Common myeloid progenitor, CD34-positive (primary cell): ENCODE results near the gene WNK1.
A peak's percentile ranks its signal among the peaks of the same experiment; 100 is the strongest.

Source experiments
- CTCF ChIA-PET: fragments of 350-600 bp; sonication (Branson Sonifier 250); formaldehyde crosslinking; loops from one replicate; lab custom pipeline; 2021; ENCODE audit warnings: antibody characterized with exemption; lab: Charles Lee
- POLR2A ChIA-PET: fragments of 350-600 bp; sonication (Branson Sonifier 250); formaldehyde crosslinking; loops from one replicate; lab custom pipeline; 2021; ENCODE audit warnings: antibody characterized with exemption; lab: Charles Lee
- DNase-seq, 3 donors: peaks; one replicate each; pipeline versions ENCODE4 v3.0.0 to v3.0.0-alpha.2; 2013
- H3K27ac ChIP-seq, 2 experiments: 1 replicate in 1 of 2; 2 replicates in 1 of 2; pipeline ENCODE4 v1.7.0; 2013; ENCODE audit warnings: inconsistent platforms in 2 of 2, low read length in 2 of 2, mild to moderate bottlenecking in 2 of 2, low read depth in 1 of 2, moderate library complexity in 1 of 2; ENCODE audit not compliant: severe bottlenecking in 2 of 2, insufficient read depth in 1 of 2, poor library complexity in 1 of 2
- H3K27me3 ChIP-seq, 5 experiments: replicated peaks in 2 of 5; 1 replicate in 3 of 5; 2 replicates in 2 of 5; pipeline versions ENCODE4 v1.6.1 to v1.7.0; 2013; ENCODE audit warnings: low read length in 4 of 5, mild to moderate bottlenecking in 2 of 5, moderate library complexity in 2 of 5, inconsistent platforms in 1 of 5; ENCODE audit not compliant: insufficient read depth in 5 of 5, control insufficient read depth in 4 of 5
- H3K36me3 ChIP-seq, 4 experiments: 1 replicate in 2 of 4; 2 replicates in 2 of 4; pipeline versions ENCODE4 v1.6.1 to v1.7.0; 2013; ENCODE audit warnings: low read length in 3 of 4, control low read depth in 1 of 4, mild to moderate bottlenecking in 1 of 4; ENCODE audit not compliant: control insufficient read depth in 4 of 4, insufficient read depth in 4 of 4
- H3K4me1 ChIP-seq, 4 experiments: 1 replicate in 3 of 4; 2 replicates in 1 of 4; pipeline versions ENCODE4 v1.6.1 to v1.7.1; 2013; ENCODE audit warnings: low read length in 3 of 4, mild to moderate bottlenecking in 3 of 4, control low read depth in 1 of 4, inconsistent platforms in 1 of 4, moderate library complexity in 1 of 4; ENCODE audit not compliant: control insufficient read depth in 4 of 4, insufficient read depth in 4 of 4; ENCODE audit errors: control extremely low read depth in 1 of 4
- H3K4me3 ChIP-seq, 7 experiments: 1 replicate in 4 of 7; 2 replicates in 3 of 7; pipeline versions ENCODE4 v1.5.1 to v1.7.0; 2013; ENCODE audit warnings: mild to moderate bottlenecking in 7 of 7, low read length in 6 of 7, moderate library complexity in 6 of 7, inconsistent platforms in 2 of 7, low read depth in 2 of 7, control low read depth in 1 of 7; ENCODE audit not compliant: insufficient read depth in 4 of 7, control insufficient read depth in 1 of 7; ENCODE audit errors: extremely low read depth in 1 of 7
- H3K9me3 ChIP-seq, 5 experiments: 1 replicate in 4 of 5; 2 replicates in 1 of 5; pipeline versions ENCODE4 v1.6.1 to v1.7.1; 2013; ENCODE audit warnings: low read length in 4 of 5, mild to moderate bottlenecking in 2 of 5, inconsistent platforms in 1 of 5, low read depth in 1 of 5, moderate library complexity in 1 of 5; ENCODE audit not compliant: control insufficient read depth in 4 of 5, insufficient read depth in 2 of 5; ENCODE audit errors: control extremely low read depth in 1 of 5
- WGBS: methylation state at CpG from one replicate; pipeline ENCODE4 v1.1.5; 2013; ENCODE audit not compliant: insufficient coverage; 5-methylcytosine and 5-hydroxymethylcytosine counted together

The WNK1 gene

DNA sequence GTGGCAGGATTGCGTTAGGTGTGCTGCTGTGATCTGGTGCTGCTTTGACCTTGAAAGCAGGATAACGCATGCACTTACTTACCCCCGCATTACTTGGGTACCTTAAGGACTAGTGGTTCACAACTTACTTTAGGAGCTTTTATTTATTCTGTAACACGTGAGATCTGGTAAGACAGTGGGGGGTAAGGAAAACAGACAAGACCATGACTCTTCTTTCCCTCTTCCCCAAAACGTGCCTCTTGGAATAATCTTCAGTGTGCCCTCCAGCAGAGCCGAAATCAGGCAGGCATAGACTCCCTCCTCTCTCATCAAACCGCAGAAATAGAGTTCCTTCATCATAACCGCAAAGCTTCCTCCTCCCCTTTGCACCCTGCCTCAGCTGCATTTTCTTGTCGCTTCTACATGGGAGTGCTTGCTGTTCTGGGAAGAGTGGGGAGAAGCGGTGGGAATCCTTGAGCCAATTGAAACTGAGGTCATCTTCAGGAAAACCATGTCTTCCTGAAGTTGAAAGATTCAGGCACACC, 153.7 kb downstream of the WNK1 start:
- no peaks in the 10 kb centered on the region for H3K9me3 ChIP-seq
- peak overlapping the region in 2 of 7 experiments; percentile 2 to 7 for H3K4me3 ChIP-seq
- WGBS, result 82% methylated on average over 4 of the region's 10 CpGs
- POLR2A ChIA-PET, result interaction anchor here (0.6 kb wide), 1 partner anchor 19 kb away, joined by 3 read pairs; no protein-coding TSS in a partner anchor
- peak overlapping the region in 1 of 2 experiments; percentile 0 for H3K27ac ChIP-seq
- peak in 2 of 3 donors; percentile 35 to 36 for DNase-seq
- H3K36me3 ChIP-seq, result peaks cover 31 to 88% (median 52%) of the 10 kb centered on the region in 4 experiments
- H3K4me1 ChIP-seq, result peaks cover 13 to 77% (median 44%) of the 10 kb centered on the region in 4 experiments
- CTCF ChIA-PET, result interaction anchor here (0.6 to 2.8 kb wide), 3 partner anchors 21 to 48 kb away, joined by 3 to 9 read pairs (median 3); partner anchors contain the start of gene RAD52
- no peaks in the 10 kb centered on the region for H3K27me3 ChIP-seq

DNA sequence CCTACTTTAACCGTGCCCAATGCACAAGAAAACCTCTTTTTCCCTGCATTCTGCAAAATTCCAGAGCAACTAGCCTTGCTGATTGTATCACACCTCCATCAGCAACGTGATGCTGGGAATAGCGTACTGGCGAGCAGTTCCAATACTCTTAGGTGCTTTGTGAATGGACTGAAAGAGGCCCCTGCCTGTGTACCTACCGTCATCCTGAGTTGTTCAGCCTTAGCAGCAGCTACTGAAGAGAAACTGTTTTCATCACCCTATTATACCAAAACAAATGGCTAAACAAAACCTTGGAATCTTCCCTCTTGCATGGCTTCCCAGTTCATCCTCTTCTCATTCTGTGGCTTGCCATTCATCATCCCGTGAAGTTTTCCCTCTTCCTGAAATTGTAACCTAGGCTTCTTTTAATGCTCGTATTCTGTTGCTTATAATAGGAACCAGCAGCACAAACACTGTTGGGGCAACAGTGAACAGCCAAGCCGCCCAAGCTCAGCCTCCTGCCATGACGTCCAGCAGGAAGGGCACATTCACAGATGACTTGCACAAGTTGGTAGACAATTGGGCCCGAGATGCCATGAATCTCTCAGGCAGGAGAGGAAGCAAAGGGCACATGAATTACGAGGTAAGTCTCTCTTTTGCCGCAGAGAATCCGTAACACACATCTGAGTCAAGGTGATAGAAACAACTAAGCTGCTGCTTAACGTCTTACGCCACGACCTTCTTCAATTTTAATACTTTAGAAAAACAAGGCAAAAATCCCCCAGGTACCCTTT, 155.2 kb downstream of the WNK1 start:
- CTCF ChIA-PET, result interaction anchor here (0.8 to 1.2 kb wide), 4 partner anchors 10 to 185 kb away, joined by 3 read pairs; no protein-coding TSS in a partner anchor
- POLR2A ChIA-PET, result no interaction called here
- Histone ChIP-seq H3K27ac (peak overlapping the region in 1 of 2 experiments; percentile 0), H3K4me1 (peaks cover 13 to 91% (median 57%) of the 10 kb centered on the region in 4 experiments), H3K4me3 (peak overlapping the region in 1 of 7 experiments; percentile 34), H3K9me3 (no peaks in the 10 kb centered on the region), H3K27me3 (no peaks in the 10 kb centered on the region), H3K36me3 (peaks cover 19 to 80% (median 41%) of the 10 kb centered on the region in 4 experiments)
- 47% methylated on average over 12 of the region's 16 CpGs for WGBS
- peak; percentile 59 to 91 (median 85) for DNase-seq

DNA sequence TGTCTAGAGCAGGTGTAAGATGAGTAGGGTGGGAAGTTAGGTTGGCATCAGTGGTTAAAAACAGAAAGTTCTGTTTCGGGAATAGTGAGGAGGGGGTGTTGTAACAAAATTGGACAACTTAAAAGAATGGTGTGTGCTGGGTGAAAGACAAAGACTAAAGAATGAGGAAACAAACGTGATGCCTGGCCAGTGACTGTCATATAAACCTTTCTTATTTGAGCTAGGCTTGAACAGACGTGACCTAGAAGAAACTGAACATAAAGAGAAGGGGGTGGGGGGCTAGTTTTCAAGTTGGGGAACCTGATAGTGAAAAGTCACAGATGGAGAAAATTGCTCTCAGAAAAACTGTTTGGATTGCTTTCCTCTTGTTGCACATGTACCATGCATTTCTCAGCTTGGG, 157.5 kb downstream of the WNK1 start:
- 64% methylated on average over 3 of the region's 3 CpGs for WGBS
- Histone ChIP-seq H3K27ac (peak overlapping the region in 1 of 2 experiments; percentile 45), H3K4me3 (no peak overlapping the region), H3K4me1 (peaks cover 15 to 91% (median 61%) of the 10 kb centered on the region in 4 experiments), H3K9me3 (no peaks in the 10 kb centered on the region), H3K27me3 (no peaks in the 10 kb centered on the region), H3K36me3 (peaks cover 22 to 76% (median 39%) of the 10 kb centered on the region in 4 experiments)
- ChIA-PET CTCF (interaction anchor here (0.9 to 1.1 kb wide), 5 partner anchors 14 to 182 kb away, joined by 3 to 5 read pairs (median 4); partner anchors contain the start of gene RAD52), POLR2A (no interaction called here)
- peak in 1 of 3 donors; percentile 29 for DNase-seq

DNA sequence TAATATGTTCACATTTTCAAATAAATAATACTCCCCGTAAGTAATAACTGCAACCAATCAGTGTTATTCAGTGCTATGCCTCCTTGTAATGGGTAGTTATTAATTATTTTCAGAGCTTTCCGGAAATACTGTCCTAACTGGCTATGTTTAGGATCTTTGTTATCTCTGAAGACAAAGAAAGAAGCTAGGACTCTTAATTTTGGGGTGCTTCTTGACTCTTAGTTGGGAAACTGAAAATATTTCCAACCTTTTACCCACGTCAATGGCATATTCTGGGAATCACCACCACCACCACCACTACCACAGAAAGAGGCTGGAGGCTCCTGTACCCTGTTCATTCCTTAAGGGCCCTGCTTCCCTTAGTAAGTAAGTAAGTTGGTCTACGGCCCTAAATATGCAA, 158.0 kb downstream of the WNK1 start:
- no peaks in the 10 kb centered on the region for H3K27me3 ChIP-seq
- peak overlapping the region in 1 of 2 experiments; percentile 77 for H3K27ac ChIP-seq
- WGBS, result 50% methylated on average over 1 of the region's 4 CpGs
- H3K4me1 ChIP-seq, result peaks cover 15 to 91% (median 64%) of the 10 kb centered on the region in 4 experiments
- DNase-seq, result no peak
- no peaks in the 10 kb centered on the region for H3K9me3 ChIP-seq
- ChIA-PET POLR2A (interaction anchor here (1.0 to 1.6 kb wide), 3 partner anchors 36 to 80 kb away, joined by 3 to 5 read pairs (median 4); partner anchors contain the start of gene RAD52), CTCF (interaction anchor here (0.9 to 1.6 kb wide), 4 partner anchors 39 to 167 kb away, joined by 3 to 5 read pairs (median 3); partner anchors contain the start of gene RAD52)
- H3K4me3 ChIP-seq, result no peak overlapping the region
- H3K36me3 ChIP-seq, result peaks cover 16 to 71% (median 36%) of the 10 kb centered on the region in 4 experiments

DNA sequence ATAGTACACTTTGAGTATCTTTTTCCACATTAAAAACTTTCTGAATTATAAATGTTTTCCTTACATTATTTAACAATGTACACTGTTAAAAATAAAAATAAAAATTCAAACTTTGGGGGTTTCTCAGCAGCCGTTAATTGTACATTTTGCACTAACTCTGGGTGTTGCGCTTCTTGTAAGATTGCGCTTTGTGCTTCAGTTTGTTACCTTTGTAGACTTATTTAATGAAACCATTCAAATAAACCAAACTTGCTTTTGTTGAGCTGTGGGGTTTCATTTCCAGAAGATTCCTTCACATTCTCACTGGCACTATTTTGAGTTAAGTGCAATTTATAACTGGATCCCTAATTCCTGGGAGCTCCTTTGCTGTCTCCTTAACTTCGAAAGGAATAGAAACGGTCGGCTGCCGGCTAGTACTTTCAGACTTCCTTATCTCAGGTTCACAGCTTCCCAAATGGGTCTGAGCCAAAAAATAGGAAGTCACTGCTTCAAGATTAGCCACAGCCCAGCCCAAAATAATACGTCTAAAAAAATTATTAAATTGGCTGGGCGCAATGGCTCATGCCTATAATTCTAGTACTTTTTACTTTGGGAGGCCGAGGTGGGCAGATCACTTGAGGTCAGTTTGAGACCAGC, 158.9 kb downstream of the WNK1 start:
- ChIA-PET CTCF (interaction anchor here (0.9 to 1.6 kb wide), 3 partner anchors 88 to 313 kb away, joined by 3 to 4 read pairs (median 3); no protein-coding TSS in a partner anchor), POLR2A (interaction anchor here (0.6 to 1.6 kb wide), 5 partner anchors 10 to 79 kb away, joined by 3 to 5 read pairs (median 3); partner anchors contain the start of gene RAD52)
- Histone ChIP-seq H3K9me3 (no peaks in the 10 kb centered on the region), H3K4me1 (peaks cover 15 to 91% (median 64%) of the 10 kb centered on the region in 4 experiments), H3K27ac (peak overlapping the region; percentile 40 to 77), H3K27me3 (no peaks in the 10 kb centered on the region), H3K36me3 (peaks cover 10 to 68% (median 32%) of the 10 kb centered on the region in 4 experiments), H3K4me3 (peak overlapping the region in 3 of 7 experiments; percentile 24 to 56 (median 30))
- DNase-seq, result peak; percentile 89 to 94 (median 89)
- WGBS, result 9% methylated on average over 6 of the region's 10 CpGs

DNA sequence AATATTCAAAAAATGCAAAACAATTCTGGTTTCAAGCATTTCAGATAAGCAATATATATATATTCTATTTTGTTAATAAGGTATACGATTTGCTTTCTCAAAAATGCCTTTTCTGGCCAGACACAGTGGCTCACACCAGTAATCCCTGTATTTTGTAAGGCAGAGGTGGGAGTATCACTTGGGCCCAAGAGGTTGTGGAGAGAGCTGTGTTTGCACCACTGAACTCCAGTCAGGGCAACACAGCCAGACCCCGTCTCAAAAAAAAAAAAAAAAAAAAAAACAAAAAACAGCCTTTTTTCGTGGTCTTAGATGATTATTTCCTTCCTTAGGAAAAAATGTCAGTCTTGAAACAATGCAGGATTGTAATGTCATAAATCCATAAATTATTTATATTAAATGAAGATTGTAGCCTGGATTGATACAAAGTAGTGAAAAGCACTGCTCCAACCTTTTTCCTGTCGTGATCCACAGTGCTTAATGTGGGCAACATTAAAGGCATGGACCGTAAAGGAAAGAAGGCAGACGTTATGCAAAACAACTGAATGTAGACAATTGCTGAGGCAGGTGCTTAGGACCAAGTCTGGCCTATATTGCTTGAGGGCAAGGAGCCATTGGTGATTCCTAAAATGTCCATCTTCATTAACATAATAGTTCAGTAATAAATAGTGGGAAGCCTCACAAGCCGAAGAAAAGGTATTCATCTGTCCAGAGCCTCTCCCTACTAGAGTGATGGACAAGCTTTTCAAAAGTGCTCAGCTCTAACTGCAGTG, 160.3 kb downstream of the WNK1 start:
- Histone ChIP-seq H3K9me3 (no peaks in the 10 kb centered on the region), H3K4me3 (no peak overlapping the region), H3K36me3 (peaks cover 8 to 69% (median 33%) of the 10 kb centered on the region in 4 experiments), H3K4me1 (peaks cover 15 to 90% (median 60%) of the 10 kb centered on the region in 4 experiments), H3K27ac (no peak overlapping the region), H3K27me3 (no peaks in the 10 kb centered on the region)
- ChIA-PET CTCF (interaction anchor here (0.9 to 1.2 kb wide), 2 partner anchors 12 to 39 kb away, joined by 3 read pairs; no protein-coding TSS in a partner anchor), POLR2A (interaction anchor here (0.7 kb wide), 1 partner anchor 350 kb away, joined by 3 read pairs; no protein-coding TSS in a partner anchor)
- WGBS, result 95% methylated on average over 5 of the region's 7 CpGs
- no peak for DNase-seq
